Hepatocyte (in vitro differentiated cells): ENCODE results near the gene CD2.

Experiments
- CTCF ChIP-seq: fragments of 200-600 bp; sonication (generic); IDR thresholded peaks from 2 replicates; pipeline ENCODE4 v1.5.1; 2016; ENCODE audit warnings: antibody characterized with exemption, mild to moderate bottlenecking; ENCODE audit not compliant: poor library complexity
- EZH2 ChIP-seq: fragments of 200-600 bp; sonication (generic); IDR thresholded peaks from 2 replicates; pipeline ENCODE4 v1.6.1; 2016; ENCODE audit warnings: antibody characterized with exemption, mild to moderate bottlenecking, borderline replicate concordance

DNA sequence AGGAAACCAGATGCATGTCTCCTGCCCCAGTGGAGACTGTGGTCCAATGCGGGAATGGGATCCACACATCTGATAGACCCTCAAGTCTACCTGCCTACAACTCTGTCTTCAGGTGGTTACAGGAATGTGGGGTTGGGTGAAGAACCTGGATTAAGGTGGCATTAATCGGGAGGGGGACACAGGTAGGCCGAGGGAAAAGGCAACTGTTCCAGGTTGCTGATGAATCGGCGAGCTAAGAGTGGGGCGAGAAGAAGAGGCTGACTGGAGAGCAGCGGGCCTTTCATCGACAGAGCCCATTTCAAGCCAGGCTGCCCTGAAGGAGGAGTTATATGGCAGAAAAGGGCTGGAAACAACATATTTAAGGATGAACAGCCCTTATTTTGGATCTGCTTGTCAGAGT is 836 bp downstream of the CD2 start:
- TF ChIP-seq EZH2 (no peak), CTCF (no peak)
